T-helper 1 cell treated with Interleukin-12 subunit alpha and Interleukin-12 subunit beta and Interleukin-4 antibody, amounts not matched to agents 30 μg/mL and 1 μg/mL, for 36 hours (primary cell): ENCODE data around the gene HOXD1.

Experiments used
- H3K27ac Mint-ChIP-seq: one replicate; pipeline ENCODE4 v1.8.0; 2021; ENCODE audit warnings: mild to moderate bottlenecking, mixed read lengths
- H3K27me3 Mint-ChIP-seq: one replicate; pipeline ENCODE4 v1.8.0; 2021; ENCODE audit warnings: low read depth, mixed read lengths
- H3K36me3 Mint-ChIP-seq: one replicate; pipeline ENCODE4 v1.8.0; 2021; ENCODE audit warnings: low read depth, mixed read lengths
- H3K4me1 Mint-ChIP-seq: one replicate; pipeline ENCODE4 v1.8.0; 2021; ENCODE audit warnings: low read depth, mixed read lengths
- H3K4me3 Mint-ChIP-seq: one replicate; pipeline ENCODE4 v1.8.0; 2021; ENCODE audit warnings: mild to moderate bottlenecking, moderate library complexity, mixed read lengths
- H3K9me3 Mint-ChIP-seq: one replicate; pipeline ENCODE4 v1.8.0; 2021; ENCODE audit warnings: mixed read lengths

HOXD1 gene

GRCh38 chr2:176181551-176181950 lies 6.9 kb upstream of the HOXD1 start:
- H3K4me3 Mint-ChIP-seq: no peak overlapping the region
- H3K27me3 Mint-ChIP-seq: peaks cover 82% of the 10 kb centered on the region
- no peaks in the 10 kb centered on the region for H3K4me1 Mint-ChIP-seq
- H3K36me3 Mint-ChIP-seq: no peaks in the 10 kb centered on the region
- H3K9me3 Mint-ChIP-seq: no peaks in the 10 kb centered on the region
- no peak overlapping the region for H3K27ac Mint-ChIP-seq

- Mint-ChIP-seq H3K9me3 (no peaks in the 10 kb centered on the region), H3K36me3 (no peaks in the 10 kb centered on the region), H3K4me3 (no peak overlapping the region), H3K4me1 (peaks cover 5% of the 10 kb centered on the region), H3K27me3 (peaks cover 80% of the 10 kb centered on the region), H3K27ac (no peak overlapping the region)
These were observed 5.8 kb upstream of the HOXD1 start for GRCh38 chr2:176182671-176183070.

- Mint-ChIP-seq H3K9me3 (no peaks in the 10 kb centered on the region), H3K27ac (no peak overlapping the region), H3K4me3 (no peak overlapping the region), H3K36me3 (peaks cover 1% of the 10 kb centered on the region), H3K27me3 (peaks cover 74% of the 10 kb centered on the region), H3K4me1 (peaks cover 10% of the 10 kb centered on the region)
These were observed 3.7 kb upstream of the HOXD1 start for GRCh38 chr2:176184749-176185148.

- H3K9me3 Mint-ChIP-seq: no peaks in the 10 kb centered on the region
- peaks cover 1% of the 10 kb centered on the region for H3K36me3 Mint-ChIP-seq
- no peak overlapping the region for H3K4me3 Mint-ChIP-seq
- peaks cover 74% of the 10 kb centered on the region for H3K27me3 Mint-ChIP-seq
- H3K4me1 Mint-ChIP-seq: peaks cover 10% of the 10 kb centered on the region
- H3K27ac Mint-ChIP-seq: no peak overlapping the region
These were observed 2.4 kb upstream of the HOXD1 start for GRCh38 chr2:176186024-176186423.

GRCh38 chr2:176187200-176187898 lies 1.1 kb upstream of the HOXD1 start:
- Mint-ChIP-seq H3K27ac (no peak overlapping the region), H3K4me1 (peaks cover 10% of the 10 kb centered on the region), H3K9me3 (no peaks in the 10 kb centered on the region), H3K4me3 (peak overlapping the region; percentile 85), H3K27me3 (peaks cover 78% of the 10 kb centered on the region), H3K36me3 (peaks cover 1% of the 10 kb centered on the region)

GRCh38 chr2:176188774-176189680 lies 559 bp downstream of the HOXD1 start:
- peaks cover 10% of the 10 kb centered on the region for H3K4me1 Mint-ChIP-seq

GRCh38 chr2:176189681-176190641 lies 1.5 kb downstream of the HOXD1 start:
- H3K36me3 Mint-ChIP-seq: peaks cover 1% of the 10 kb centered on the region

More at GRCh38 chr2:176188774-176189680, 559 bp downstream of the HOXD1 start:
- Mint-ChIP-seq H3K9me3 (no peaks in the 10 kb centered on the region), H3K4me3 (peak overlapping the region; percentile 17), H3K27me3 (peaks cover 79% of the 10 kb centered on the region), H3K27ac (no peak overlapping the region), H3K36me3 (peaks cover 1% of the 10 kb centered on the region)

GRCh38 chr2:176192351-176192750 lies 3.9 kb downstream of the HOXD1 start:
- H3K4me1 Mint-ChIP-seq: peaks cover 8% of the 10 kb centered on the region
- H3K9me3 Mint-ChIP-seq: no peaks in the 10 kb centered on the region
- no peak overlapping the region for H3K27ac Mint-ChIP-seq
- H3K36me3 Mint-ChIP-seq: peaks cover 1% of the 10 kb centered on the region
- no peak overlapping the region for H3K4me3 Mint-ChIP-seq
- peaks cover 74% of the 10 kb centered on the region for H3K27me3 Mint-ChIP-seq

More at GRCh38 chr2:176189681-176190641, 1.5 kb downstream of the HOXD1 start:
- peaks cover 10% of the 10 kb centered on the region for H3K4me1 Mint-ChIP-seq
- no peaks in the 10 kb centered on the region for H3K9me3 Mint-ChIP-seq
- no peak overlapping the region for H3K27ac Mint-ChIP-seq
- peaks cover 83% of the 10 kb centered on the region for H3K27me3 Mint-ChIP-seq
- no peak overlapping the region for H3K4me3 Mint-ChIP-seq

- no peaks in the 10 kb centered on the region for H3K9me3 Mint-ChIP-seq
- no peak overlapping the region for H3K4me3 Mint-ChIP-seq
- peaks cover 73% of the 10 kb centered on the region for H3K27me3 Mint-ChIP-seq
- H3K27ac Mint-ChIP-seq: no peak overlapping the region
- no peaks in the 10 kb centered on the region for H3K36me3 Mint-ChIP-seq
- H3K4me1 Mint-ChIP-seq: peaks cover 1% of the 10 kb centered on the region
These were observed 4.6 kb downstream of the HOXD1 start for GRCh38 chr2:176193048-176193447.

- Mint-ChIP-seq H3K4me1 (no peaks in the 10 kb centered on the region), H3K27ac (no peak overlapping the region), H3K36me3 (no peaks in the 10 kb centered on the region), H3K9me3 (no peaks in the 10 kb centered on the region), H3K4me3 (no peak overlapping the region), H3K27me3 (peaks cover 26% of the 10 kb centered on the region)
These were observed 11.4 kb downstream of the HOXD1 start for GRCh38 chr2:176199902-176200301.

GRCh38 chr2:176200971-176201370 lies 12.5 kb downstream of the HOXD1 start:
- H3K27me3 Mint-ChIP-seq: peaks cover 21% of the 10 kb centered on the region
- no peaks in the 10 kb centered on the region for H3K4me1 Mint-ChIP-seq
- no peak overlapping the region for H3K27ac Mint-ChIP-seq
- no peak overlapping the region for H3K4me3 Mint-ChIP-seq
- no peaks in the 10 kb centered on the region for H3K36me3 Mint-ChIP-seq
- no peaks in the 10 kb centered on the region for H3K9me3 Mint-ChIP-seq

GRCh38 chr2:176202491-176202890 lies 14.0 kb downstream of the HOXD1 start:
- Mint-ChIP-seq H3K36me3 (no peaks in the 10 kb centered on the region), H3K4me1 (no peaks in the 10 kb centered on the region), H3K27ac (no peak overlapping the region), H3K4me3 (no peak overlapping the region), H3K9me3 (no peaks in the 10 kb centered on the region), H3K27me3 (peaks cover 15% of the 10 kb centered on the region)

GRCh38 chr2:176205126-176205525 lies 16.7 kb downstream of the HOXD1 start:
- Mint-ChIP-seq H3K27me3 (peaks cover 7% of the 10 kb centered on the region), H3K4me3 (no peak overlapping the region), H3K27ac (no peak overlapping the region), H3K36me3 (no peaks in the 10 kb centered on the region), H3K4me1 (no peaks in the 10 kb centered on the region), H3K9me3 (no peaks in the 10 kb centered on the region)

- peaks cover 14% of the 10 kb centered on the region for H3K27me3 Mint-ChIP-seq
- H3K4me1 Mint-ChIP-seq: no peaks in the 10 kb centered on the region
- H3K27ac Mint-ChIP-seq: no peak overlapping the region
- no peak overlapping the region for H3K4me3 Mint-ChIP-seq
- no peaks in the 10 kb centered on the region for H3K36me3 Mint-ChIP-seq
- no peaks in the 10 kb centered on the region for H3K9me3 Mint-ChIP-seq
These were observed 17.7 kb downstream of the HOXD1 start for GRCh38 chr2:176206136-176206535.
